GF-D8 (cell line): ENCODE measurements around the gene KCNC4.

Source experiments
- DNase-seq: peaks from one replicate; lab custom pipeline; 2025; lab: John Stamatoyannopoulos, UW

The KCNC4 gene

GRCh38 chr1:110230381-110231199, 20.5 kb downstream of the KCNC4 start:
- no peak for DNase-seq

- DNase-seq: no peak
These were observed 23.7 kb downstream of the KCNC4 start for GRCh38 chr1:110233861-110234260.

DNA sequence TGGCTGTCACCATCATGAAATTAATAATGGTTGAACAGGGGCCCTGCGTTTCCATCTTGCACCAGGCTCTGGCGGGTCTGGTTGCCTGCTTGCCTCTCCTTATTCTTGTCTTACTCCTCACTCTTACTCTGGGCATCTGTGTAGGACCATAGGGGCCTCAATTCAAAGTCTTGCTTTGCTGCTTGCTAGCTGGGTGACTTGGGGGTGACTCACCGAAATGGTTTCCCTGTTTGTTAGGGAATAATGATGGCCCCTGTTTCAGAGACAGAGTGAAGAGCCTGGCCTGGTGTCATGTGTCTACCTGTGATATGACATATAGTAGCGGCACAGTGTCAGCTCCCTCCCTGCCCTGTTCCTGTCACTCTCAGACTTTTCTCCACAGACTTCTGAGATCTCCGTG, 24.6 kb downstream of the KCNC4 start:
- no peak for DNase-seq

DNA sequence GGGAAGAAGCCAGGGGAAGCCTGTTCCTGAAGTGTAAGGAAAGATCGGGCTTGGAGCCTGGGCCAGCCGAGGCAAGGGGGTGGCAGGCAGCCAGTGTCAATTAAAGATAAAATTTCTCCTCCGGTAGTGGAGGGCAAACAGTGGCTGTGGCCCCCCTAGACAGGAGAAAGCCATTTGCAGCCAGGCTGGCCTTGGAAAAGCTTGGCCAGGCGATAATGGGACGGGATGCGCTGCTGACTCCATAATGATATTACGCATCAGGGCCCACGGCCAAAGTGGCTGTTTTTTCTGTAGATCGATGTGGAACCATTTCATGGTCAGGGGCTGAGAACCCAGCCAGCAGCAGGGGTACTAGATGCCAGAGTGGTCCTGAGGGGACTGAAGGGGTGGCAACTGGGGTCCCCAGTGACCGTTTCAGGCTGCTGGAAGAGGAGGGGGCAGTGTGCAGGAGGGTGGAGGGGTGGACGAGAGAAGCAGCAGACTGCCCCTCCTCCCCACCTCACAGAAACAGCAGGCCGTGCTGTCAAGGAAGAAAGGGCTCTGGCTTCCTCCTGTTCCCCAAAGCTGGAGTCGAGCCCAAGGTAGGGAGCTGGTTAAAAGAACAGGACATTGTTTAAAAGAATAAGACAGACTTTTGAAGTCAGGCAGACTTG, 25.2 kb downstream of the KCNC4 start:
- no peak for DNase-seq

GRCh38 chr1:110235834-110236682, 25.9 kb downstream of the KCNC4 start:
- DNase-seq: peak; percentile 35

- DNase-seq: peak; percentile 65
These were observed 27.5 kb downstream of the KCNC4 start for GRCh38 chr1:110237386-110238152.

GRCh38 chr1:110239441-110240430, 29.6 kb downstream of the KCNC4 start:
- no peak for DNase-seq

GRCh38 chr1:110240476-110241210, 30.5 kb downstream of the KCNC4 start:
- no peak for DNase-seq

- no peak for DNase-seq
These were observed 31.4 kb downstream of the KCNC4 start for GRCh38 chr1:110241516-110241915.

DNA sequence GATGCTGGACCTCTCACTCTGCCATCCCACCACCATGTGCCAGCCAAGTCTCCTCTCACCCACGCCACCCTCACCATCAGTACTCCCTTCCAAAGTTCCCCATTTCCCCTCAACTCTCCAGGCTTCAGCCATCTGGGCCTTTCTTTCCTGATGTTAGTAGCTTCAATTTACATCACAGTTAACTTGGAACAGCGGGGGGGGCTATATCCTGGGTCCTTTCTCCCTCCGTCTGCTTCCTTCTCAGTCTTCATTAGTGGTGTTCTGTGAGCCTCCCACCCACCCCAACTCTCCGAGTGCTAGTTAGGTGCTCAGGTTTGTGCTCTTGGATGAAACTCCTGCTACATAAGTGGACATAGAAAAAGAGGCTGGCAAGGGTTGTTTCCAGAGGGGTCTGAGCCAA, 31.9 kb downstream of the KCNC4 start:
- no peak for DNase-seq

DNA sequence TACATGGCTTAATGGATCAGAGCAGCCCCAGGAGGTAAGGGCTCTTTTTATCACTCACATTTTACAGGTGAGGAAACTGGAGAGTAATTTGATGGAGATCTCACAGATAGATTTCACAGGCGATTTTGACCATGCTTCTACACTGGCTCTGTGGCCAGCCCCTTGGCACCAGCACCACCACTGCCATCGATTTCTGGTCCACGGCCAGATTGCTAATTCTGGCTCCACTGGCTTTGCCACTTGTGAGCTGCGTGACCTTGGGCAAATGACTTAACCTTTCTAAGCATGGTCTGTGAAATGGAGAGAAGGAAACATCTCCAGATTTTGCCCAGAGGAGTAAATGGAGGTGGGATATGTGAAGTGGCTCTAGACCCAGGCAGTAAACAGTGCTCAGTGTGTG, 32.6 kb downstream of the KCNC4 start:
- no peak for DNase-seq

GRCh38 chr1:110243146-110243545, 33.0 kb downstream of the KCNC4 start:
- no peak for DNase-seq

GRCh38 chr1:110243574-110243973, 33.5 kb downstream of the KCNC4 start:
- no peak for DNase-seq

- DNase-seq: no peak
These were observed 35.9 kb downstream of the KCNC4 start for GRCh38 chr1:110245876-110246620.

DNA sequence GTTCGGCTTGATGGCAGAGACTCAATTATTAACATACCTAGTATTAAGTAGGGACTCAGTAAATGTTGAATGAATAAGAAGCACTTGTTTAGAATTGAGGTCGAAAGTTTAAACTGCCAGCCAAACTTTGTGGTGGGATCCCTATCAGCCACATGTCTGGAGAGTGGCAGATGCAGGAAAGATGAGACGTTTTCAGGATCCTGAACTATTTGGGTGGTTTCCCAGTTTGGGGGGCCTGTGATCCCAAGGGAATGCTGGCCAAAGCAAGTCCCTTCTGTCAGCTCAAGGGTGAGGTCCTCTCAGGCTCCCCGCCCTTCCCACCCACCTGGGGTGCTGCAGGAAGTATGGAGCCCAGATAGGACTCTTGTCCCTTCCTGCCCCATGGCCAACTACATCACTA, 38.6 kb downstream of the KCNC4 start:
- no peak for DNase-seq

DNA sequence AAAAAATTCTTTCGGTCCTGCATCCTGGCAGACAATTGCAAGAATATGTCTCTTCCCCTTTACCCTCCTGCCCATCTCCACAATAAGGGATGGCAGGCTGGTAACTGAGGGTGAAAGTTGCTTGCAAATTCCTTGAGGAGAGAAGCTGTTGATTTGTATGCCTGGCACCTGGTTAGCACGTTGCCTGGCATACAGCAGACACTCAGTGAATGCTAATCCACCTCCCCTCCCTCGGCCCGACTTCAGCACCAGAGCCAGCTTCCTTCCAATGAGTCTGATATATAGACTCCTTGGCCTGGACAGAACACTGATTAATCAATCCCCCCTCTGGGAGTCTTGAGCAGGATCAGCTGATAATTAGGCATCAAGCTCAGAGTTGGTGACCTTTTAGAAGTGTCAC, 39.1 kb downstream of the KCNC4 start:
- DNase-seq: no peak

DNA sequence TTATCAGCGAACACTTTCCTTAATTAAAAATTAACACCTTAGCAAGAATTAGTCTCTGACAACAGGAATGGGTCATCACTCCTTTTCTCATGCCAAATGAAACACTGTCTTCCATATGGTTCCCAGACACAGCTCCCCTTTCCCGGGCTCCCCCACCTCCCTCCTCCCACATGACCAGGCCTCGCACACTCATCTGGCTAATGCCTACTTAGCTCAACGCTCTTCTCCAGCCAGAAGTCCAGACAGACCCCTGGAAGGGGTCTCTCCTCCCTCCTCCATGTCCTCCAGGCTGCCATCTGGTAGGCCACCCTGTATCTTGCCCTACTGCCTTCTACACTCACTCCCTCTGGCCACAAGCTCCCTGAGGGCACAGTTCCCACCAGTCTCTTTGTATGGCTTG, 39.9 kb downstream of the KCNC4 start:
- no peak for DNase-seq

DNA sequence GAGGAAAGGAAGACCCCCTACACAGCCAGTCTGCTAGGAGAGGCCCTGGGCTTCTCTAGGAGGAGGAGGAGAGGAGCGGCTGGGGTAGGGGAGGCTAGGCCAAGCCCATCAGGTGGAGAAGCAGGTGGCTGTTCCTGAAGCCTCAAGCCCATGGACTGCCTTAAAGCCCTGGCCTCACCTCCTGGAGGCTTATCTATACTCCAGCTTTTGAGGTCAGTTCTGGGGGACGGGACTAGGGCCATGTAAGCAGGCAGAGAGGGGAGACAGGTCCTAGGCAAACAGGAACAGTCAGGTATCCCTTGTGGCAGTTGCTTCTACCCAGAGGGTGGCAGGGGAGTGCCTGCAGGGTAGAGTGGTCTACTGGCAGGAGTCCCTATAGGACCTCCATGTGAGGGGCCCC, 40.6 kb downstream of the KCNC4 start:
- no peak for DNase-seq

GRCh38 chr1:110253213-110253612, 43.1 kb downstream of the KCNC4 start:
- no peak for DNase-seq
